GM19463 (cell line): ENCODE measurements around the gene XXYLT1.

Experiments
- ATAC-seq: cut with Tn5 transposase; IDR thresholded peaks from one replicate; pipeline ENCODE4 v1.9.1; 2021; ENCODE audit warnings: mild to moderate bottlenecking, moderate library complexity; ENCODE audit not compliant: unreplicated experiment

Gene XXYLT1

DNA sequence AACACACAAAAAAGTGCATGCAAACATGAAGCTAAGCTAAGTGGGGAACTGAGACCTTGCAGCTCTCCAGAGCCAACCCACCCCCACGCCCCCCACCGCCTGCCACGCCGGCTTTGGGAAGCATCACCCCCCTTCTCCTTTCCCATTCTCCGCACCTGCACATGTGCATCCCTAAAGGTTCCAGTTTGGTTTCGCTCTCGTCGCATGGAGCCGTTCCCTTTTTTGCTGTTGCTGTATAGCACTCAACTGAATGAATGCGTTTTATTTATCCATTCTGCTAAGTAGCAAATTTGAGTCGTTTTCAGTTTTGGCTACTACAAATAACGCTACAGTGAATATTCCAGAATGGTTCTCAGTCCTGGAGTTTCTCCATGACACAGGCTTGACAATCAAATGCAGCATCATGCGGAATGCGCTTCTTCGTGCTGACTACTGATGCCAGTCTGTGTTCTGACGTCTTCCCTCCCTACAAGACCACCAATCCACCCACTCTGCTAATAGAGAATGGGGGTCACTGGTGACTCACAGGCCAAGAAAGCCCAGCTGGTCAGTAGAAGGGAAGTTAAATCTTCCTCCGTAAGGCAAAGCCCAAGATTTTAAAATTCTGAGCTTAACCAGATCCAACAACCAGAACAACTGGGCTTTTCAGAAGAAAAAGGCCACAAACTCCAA lies 115.3 kb downstream of the XXYLT1 start:
- no peak for ATAC-seq

DNA sequence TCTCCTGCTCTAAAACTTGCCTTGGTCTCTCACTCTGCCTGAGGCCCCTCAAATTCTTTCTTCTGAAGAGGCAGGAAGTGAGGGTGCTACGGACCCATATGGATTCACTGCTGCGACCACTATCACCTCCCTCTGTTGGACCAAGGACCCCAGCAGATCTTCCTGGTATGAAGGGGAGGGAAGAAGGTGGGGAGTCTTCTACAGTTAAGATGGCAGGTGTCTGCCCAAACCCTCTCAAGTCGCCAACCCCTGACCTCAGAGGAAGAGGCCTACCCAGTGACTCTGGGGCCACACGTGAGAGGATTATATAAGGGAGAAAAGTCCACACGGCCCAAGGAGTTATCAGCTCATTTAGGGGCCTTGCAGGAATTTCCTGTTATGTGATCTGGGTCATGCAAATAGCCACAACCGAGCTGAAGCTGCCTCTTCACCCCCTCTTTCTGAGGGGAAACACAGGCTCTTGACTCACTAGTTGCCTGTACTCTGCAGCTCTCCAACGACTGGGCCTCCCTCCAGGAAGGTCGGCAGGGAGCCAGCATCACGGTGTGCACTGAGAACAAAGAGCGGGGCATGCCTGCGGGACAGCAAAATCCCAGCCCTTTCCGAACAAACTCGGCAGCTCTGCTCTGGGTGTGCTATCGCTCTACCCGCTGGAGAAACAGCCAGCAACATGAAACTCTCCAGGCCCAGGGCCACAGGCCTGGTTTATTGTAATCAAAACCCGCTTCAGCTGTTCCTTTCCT lies 116.0 kb downstream of the XXYLT1 start:
- ATAC-seq, result peak; percentile 46

DNA sequence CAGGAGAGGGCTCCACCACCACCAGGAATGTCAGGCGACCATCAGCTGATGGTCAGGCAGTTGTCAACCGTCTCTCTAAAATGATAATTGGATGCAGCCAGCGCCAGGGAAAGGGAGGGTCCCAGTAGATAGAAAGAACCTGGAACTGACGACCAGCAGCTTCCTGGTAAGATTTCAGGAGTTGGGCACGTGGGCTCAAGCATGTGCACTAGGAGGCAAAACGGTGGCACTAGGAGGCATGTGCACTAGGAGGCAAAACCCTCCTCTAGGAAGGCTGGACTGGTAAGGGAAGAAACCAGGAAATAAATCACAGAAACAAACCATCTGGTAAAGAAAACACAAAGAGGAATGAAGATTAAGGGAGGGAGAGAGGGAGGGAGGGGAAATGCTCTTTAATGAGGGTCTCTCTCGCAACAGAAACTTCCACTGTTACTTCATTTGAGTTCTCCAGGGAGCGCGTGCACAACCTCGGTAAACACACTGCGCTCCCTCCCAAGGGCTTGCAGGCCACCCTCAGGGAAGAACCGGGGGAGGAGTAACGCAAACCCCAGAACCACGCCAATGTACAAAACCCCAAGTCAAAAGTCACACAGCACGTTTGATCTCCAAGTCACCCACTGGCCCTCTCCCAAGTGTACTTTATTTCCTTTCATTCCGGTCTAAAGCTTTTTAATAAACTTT lies 116.7 kb downstream of the XXYLT1 start:
- ATAC-seq, result no peak

DNA sequence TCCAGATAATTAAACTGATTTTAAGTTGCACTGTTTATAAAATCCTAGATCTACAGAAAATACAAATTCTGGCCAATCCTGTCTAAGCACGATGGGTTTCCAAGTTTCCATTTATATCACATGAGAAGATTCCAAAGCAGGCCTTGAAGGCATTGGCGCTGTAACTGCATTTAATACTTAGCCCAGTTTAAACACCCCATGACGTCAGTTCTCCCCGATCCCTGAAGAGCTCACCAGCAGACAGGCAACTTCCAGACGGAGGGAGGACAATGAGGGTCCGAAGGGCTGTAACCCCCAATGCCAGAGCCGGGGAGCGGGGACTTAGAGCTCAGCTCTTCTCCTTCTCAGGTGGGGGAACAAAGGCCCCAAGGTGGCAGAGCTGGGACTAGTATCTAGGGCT lies 117.3 kb downstream of the XXYLT1 start:
- no peak for ATAC-seq

GRCh38 chr3:195153130-195153529 lies 117.8 kb downstream of the XXYLT1 start:
- ATAC-seq, result no peak

DNA sequence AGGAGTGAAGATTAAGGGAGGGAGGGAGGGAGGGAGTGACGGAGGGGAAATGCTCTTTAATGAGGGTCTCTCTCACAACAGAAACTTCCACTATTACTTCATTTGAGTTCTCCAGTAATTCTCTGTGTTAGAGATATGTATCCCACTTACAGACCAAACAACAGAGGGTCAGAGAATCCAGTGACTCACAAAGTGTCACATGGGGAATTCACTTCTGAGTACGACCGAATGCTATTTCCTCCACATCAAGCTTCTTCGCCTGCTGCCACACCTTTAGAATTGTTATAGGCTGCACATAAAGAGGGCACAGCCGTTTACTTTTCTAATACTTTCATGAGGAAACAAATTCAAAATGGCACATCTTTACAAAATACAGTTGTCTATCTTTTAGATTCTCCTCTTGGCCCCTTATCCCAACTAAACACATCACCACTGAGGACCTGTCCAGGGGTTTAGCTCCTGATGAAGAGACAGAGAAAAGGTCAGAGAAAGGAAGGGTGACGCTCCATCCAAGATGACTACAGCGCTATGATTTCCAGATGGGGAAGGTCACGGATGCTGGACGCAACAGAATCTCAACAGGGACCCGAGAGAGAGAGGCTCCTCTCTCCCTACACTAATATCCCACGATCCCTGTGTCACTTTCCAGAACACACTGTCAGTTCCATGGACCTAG lies 119.0 kb downstream of the XXYLT1 start:
- ATAC-seq, result no peak

DNA sequence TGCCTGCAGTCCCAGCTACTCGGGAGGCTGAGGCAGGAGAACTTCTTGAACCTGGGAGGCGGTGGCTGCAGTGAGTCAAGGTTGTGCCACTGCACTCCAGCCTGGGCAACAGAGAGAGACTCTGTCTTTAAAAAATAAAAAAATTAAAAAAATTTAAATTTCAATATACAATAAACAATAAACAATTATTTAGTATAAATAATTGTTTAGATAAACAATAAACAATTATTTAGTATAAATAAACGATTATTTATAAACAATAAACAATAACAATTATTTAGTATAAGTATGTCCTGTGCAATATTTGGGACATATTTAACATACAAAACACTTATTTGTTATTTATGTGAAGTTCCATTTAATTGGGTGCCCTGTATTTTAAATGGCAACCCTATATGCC lies 119.6 kb downstream of the XXYLT1 start:
- no peak for ATAC-seq

GRCh38 chr3:195150181-195151118 lies 120.5 kb downstream of the XXYLT1 start:
- no peak for ATAC-seq

GRCh38 chr3:195149292-195150030 lies 121.5 kb downstream of the XXYLT1 start:
- ATAC-seq, result no peak

- ATAC-seq, result no peak
These were observed 122.4 kb downstream of the XXYLT1 start for GRCh38 chr3:195148549-195148948.

DNA sequence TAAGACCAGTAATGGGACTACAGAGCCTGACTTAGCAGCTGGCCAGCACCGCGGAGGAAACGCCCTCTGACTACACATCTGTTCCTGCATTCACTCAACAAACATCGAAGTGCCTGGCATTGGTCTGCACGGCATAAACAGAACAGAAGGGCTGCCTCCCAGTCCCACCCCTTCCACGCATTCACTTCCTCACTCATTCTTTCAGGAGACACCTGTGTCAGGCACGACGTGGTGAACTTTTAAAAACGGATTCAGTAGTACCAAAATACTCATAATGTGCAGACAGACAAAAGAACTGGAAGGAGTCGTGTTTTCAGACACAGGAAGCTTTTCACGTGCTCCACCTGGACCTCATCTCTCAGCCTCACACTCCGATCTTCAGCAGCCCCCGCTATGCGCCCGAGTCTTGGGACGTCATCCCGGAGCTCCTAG lies 123.3 kb downstream of the XXYLT1 start:
- ATAC-seq, result peak; percentile 86

GRCh38 chr3:195146131-195146530 lies 124.8 kb downstream of the XXYLT1 start:
- no peak for ATAC-seq

DNA sequence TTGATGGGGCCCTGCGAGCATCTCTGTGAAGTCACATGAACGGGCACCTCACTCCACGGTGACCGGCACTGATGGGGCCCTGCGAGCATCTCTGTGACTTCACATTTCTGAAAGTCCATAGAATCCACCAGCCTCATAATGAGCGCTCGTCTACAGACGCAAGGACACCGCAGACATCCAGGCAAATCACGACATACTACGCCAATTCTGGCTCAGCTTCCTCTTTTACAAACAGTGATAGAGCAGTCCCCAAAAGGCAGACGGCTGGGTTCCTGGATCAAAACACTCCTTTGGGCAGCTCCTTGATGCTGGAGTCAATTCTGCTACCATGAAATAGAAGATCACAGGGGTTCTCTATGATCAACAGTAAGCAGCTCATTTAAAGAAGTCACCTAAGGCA lies 125.4 kb downstream of the XXYLT1 start:
- ATAC-seq, result no peak

- ATAC-seq, result no peak
These were observed 127.7 kb downstream of the XXYLT1 start for GRCh38 chr3:195143221-195143620.

DNA sequence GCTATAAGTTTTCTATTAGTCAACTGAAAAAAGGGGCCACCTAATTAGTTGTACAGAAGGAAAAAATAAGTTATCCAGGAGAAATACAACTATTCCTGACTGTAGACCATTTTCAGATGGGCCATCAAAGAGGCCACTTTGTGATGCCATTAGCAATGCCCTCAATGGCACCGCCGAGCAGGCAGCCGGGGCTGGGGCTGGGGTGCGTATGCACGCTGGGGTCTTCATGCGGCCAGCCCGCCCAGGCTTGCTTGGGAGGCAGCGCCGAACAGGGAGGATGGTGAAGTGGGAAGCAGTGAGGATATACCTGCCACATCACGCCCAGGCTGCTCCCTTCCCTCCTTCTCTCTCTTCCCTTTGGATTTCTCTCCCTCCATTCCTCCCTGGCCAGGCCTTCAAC lies 128.4 kb downstream of the XXYLT1 start:
- no peak for ATAC-seq

DNA sequence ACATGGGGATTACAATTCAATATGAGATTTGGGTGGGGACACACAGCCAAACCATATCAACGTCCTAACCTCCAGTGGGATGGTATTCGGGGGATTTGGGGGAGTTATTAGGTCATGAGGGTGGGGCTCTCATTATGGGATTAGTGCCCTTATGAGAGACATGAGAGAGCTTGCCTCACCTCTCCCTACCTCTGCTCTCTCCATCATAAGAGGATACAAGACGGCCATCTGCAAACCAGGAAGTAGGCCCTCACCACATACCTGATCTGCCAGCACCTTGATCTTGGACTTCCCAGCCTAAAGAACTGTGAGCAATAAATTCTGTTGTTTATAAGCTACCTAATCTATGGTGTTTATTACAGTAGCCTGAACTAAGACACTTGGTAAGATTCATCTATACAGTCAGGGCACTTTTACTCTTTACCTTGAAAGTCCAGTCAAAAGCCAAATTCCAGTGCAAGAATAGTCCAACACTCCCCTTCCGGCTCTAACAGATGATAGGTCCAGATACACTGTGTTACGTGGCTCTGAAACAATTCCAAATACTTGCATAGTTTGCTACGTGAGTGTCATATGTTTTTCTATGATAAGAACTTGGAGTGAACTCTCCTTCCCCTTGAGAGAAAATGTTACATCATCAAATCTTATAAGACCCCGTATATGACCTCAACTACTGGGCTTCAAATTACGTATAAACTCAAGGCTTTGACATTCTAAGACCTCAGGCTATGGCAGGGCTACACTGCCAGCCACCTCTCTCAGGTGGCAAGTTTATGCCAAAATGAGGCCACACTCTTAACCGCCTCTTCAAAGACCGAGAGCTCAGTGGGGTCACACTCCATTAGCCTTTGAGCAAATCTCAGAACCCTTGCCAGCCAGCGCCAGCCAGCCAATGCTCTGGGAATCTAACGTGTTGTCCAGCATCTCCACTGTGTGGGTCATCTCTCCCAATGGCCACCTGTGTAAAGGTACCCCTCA lies 129.9 kb downstream of the XXYLT1 start:
- ATAC-seq, result no peak

DNA sequence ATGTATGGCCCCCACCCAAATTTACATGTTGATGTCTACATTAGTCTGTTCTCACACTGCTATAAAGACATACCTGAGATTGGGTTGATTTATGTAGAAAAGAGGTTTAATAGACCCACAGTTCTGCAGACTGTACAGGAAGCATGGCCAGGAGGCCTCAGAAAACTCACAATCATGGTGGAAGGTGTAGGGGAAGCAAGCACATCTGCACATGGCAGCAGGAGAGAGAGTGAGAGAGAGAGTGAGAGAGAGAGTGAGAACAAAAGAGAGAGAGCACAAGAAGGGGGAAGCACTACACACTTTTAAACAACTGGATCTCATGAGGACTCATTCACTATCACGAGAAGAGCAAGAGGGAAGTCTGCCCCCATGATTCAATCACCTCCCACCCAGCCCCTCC lies 130.5 kb downstream of the XXYLT1 start:
- ATAC-seq, result no peak

GRCh38 chr3:195139876-195140240 lies 131.1 kb downstream of the XXYLT1 start:
- ATAC-seq, result no peak
